Posterior vena cava (tissue), 2 donors: ENCODE results near the gene PASK. TPM values are rescaled to one million over a fixed set of nuclear protein-coding genes. Genes with fewer than 3 reads are reported as not detected.

Experiments
- DNase-seq: peaks from one replicate; pipeline ENCODE4 v3.0.0-alpha.2; 2020; ENCODE audit warnings: low spot score
- intact Hi-C, 2 donors: fragments of 100-400 bp; cut with DNase I; formaldehyde crosslinking; loops; one replicate each; pipeline versions ENCODE4 v1.14.1 to v1.14.2; 2022 to 2023
- total RNA-seq, 2 donors: library from RNA; stranded (reverse); fragmentation: NEBNext Ultra II Directional; extraction: Animal tissue kit (Norgen Biotek cat#: 25700); gene quantifications; one replicate each; pipeline ENCODE4 v1.2.1, GENCODE V29; 2021
- donor health status: DM: yes; HTN: yes; CAD: no.
- donor health status: DM: yes; HTN: yes; CAD: no.

PASK gene
- total RNA-seq, 2 donors from 2014 or later: 2.3 to 4.4 TPM

GRCh38 chr2:241073166-241074064 is 75.9 kb downstream of the PASK start:
- DNase-seq: peak; percentile 78
- intact Hi-C loops: no loop called here

- intact Hi-C loops: no loop called here
- DNase-seq: no peak
Observed at GRCh38 chr2:241072553-241073165, 76.6 kb downstream of the PASK start.

GRCh38 chr2:241072151-241072550 is 77.1 kb downstream of the PASK start:
- DNase-seq: no peak
- intact Hi-C loops: no loop called here

- no peak for DNase-seq
- intact Hi-C loops: no loop called here
Observed at GRCh38 chr2:241071677-241072111, 77.6 kb downstream of the PASK start.

- peak; percentile 76 for DNase-seq
- intact Hi-C loops: no loop called here
Observed at GRCh38 chr2:241070811-241071676, 78.2 kb downstream of the PASK start.

- intact Hi-C loops: no loop called here
- DNase-seq: no peak
Observed at GRCh38 chr2:241070361-241070760, 78.9 kb downstream of the PASK start.

GRCh38 chr2:241069821-241070281 is 79.4 kb downstream of the PASK start:
- intact Hi-C loops: no loop called here

GRCh38 chr2:241068942-241069810 is 80.1 kb downstream of the PASK start:
- peak; percentile 78 for DNase-seq
- intact Hi-C loops: no loop called here

More at GRCh38 chr2:241069821-241070281, 79.4 kb downstream of the PASK start:
- no peak for DNase-seq

- intact Hi-C loops: no loop called here
- DNase-seq: peak; percentile 69
Observed at GRCh38 chr2:241068136-241068941, 80.9 kb downstream of the PASK start.

GRCh38 chr2:241067501-241068135 is 81.7 kb downstream of the PASK start:
- peak; percentile 75 for DNase-seq
- intact Hi-C loops: no loop called here

- no peak for DNase-seq
- intact Hi-C loops: no loop called here
Observed at GRCh38 chr2:241066893-241067341, 82.4 kb downstream of the PASK start.

- peak; percentile 74 for DNase-seq
- intact Hi-C loops: no loop called here
Observed at GRCh38 chr2:241066171-241066892, 82.9 kb downstream of the PASK start.

GRCh38 chr2:241065355-241065803 is 83.9 kb downstream of the PASK start:
- DNase-seq: peak; percentile 80
- intact Hi-C loops: no loop called here

GRCh38 chr2:241064802-241065354 is 84.4 kb downstream of the PASK start:
- peak; percentile 75 for DNase-seq
- intact Hi-C loops: no loop called here

- intact Hi-C loops: no loop called here
Observed at GRCh38 chr2:241064008-241064801, 85.1 kb downstream of the PASK start.

More at GRCh38 chr2:241064008-241064801, 85.1 kb downstream of the PASK start:
- peak; percentile 78 for DNase-seq
